GM21786 (cell line): Measurements from ENCODE around the gene MYH7B.

Source experiments
- ATAC-seq: cut with Tn5 transposase; IDR thresholded peaks from one replicate; pipeline ENCODE4 v1.9.1; 2021; ENCODE audit not compliant: unreplicated experiment

Gene MYH7B

GRCh38 chr20:34943808-34944567, 11.7 kb upstream of the MYH7B start:
- ATAC-seq: no peak

- ATAC-seq: no peak
Measured at GRCh38 chr20:34945315-34946077, 10.2 kb upstream of the MYH7B start.

- ATAC-seq: no peak
Measured at GRCh38 chr20:34946661-34947060, 9.0 kb upstream of the MYH7B start.

- no peak for ATAC-seq
Measured at GRCh38 chr20:34947336-34947735, 8.3 kb upstream of the MYH7B start.

GRCh38 chr20:34948030-34948429, 7.6 kb upstream of the MYH7B start:
- ATAC-seq: no peak

GRCh38 chr20:34949120-34949519, 6.5 kb upstream of the MYH7B start:
- no peak for ATAC-seq

GRCh38 chr20:34951252-34951651, 4.4 kb upstream of the MYH7B start:
- ATAC-seq: no peak

GRCh38 chr20:34951652-34952051, 4.0 kb upstream of the MYH7B start:
- ATAC-seq: no peak

GRCh38 chr20:34952671-34953070, 3.0 kb upstream of the MYH7B start:
- ATAC-seq: no peak

- ATAC-seq: no peak
Measured at GRCh38 chr20:34953960-34954359, 1.7 kb upstream of the MYH7B start.

- no peak for ATAC-seq
Measured at GRCh38 chr20:34954904-34955230, 801 bp upstream of the MYH7B start.

GRCh38 chr20:34956041-34956458, 382 bp downstream of the MYH7B start:
- no peak for ATAC-seq

GRCh38 chr20:34956751-34957472, 1.2 kb downstream of the MYH7B start:
- no peak for ATAC-seq

GRCh38 chr20:34964486-34964885, 8.8 kb downstream of the MYH7B start:
- no peak for ATAC-seq

GRCh38 chr20:34965051-34965450, 9.4 kb downstream of the MYH7B start:
- ATAC-seq: no peak

- no peak for ATAC-seq
Measured at GRCh38 chr20:34967421-34967820, 11.8 kb downstream of the MYH7B start.

GRCh38 chr20:34968042-34968775, 12.5 kb downstream of the MYH7B start:
- ATAC-seq: no peak

GRCh38 chr20:34970193-34970840, 14.6 kb downstream of the MYH7B start:
- ATAC-seq: no peak

- ATAC-seq: no peak
Measured at GRCh38 chr20:34970846-34971560, 15.3 kb downstream of the MYH7B start.
